Bronchial epithelial cell (primary cell): ENCODE data around the gene RGSL1. TPM values are rescaled to one million over a fixed set of nuclear protein-coding genes. Genes with fewer than 3 reads are reported as not detected.

Source experiments
- DNase-seq: peaks from one replicate; pipeline ENCODE4 v3.0.0-alpha.2; 2010; ENCODE audit warnings: low read depth
- FAIRE-seq: peaks from 2 replicates; lab custom pipeline; 2011; peaks lifted over from hg19 to GRCh38; lab: Jason Lieb, UNC
- H3K27me3 ChIP-seq: 2 replicates; pipeline ENCODE4 v1.5.1; 2011; ENCODE audit warnings: low read length; ENCODE audit not compliant: control insufficient read depth, insufficient read depth
- H3K36me3 ChIP-seq: 2 replicates; pipeline ENCODE4 v1.5.1; 2011; ENCODE audit warnings: low read length; ENCODE audit not compliant: control insufficient read depth, insufficient read depth
- H3K4me3 ChIP-seq: 2 replicates; pipeline ENCODE4 v1.5.1; 2011; ENCODE audit warnings: mild to moderate bottlenecking, low read depth, low read length, control low read depth
- total RNA-seq: library from RNA; depleted of rRNA; stranded (reverse); fragments of >200 nt; gene quantifications from 2 replicates; pipeline ENCODE4 v1.2.1, GENCODE V29; 2014
- TF ChIP-seq, protein P1 (sequence below): IDR thresholded peaks from 2 replicates; pipeline ENCODE4 v1.5.1; 2011; ENCODE audit warnings: mild to moderate bottlenecking, moderate library complexity, low read length, control low read depth, inconsistent platforms; ENCODE audit not compliant: insufficient read depth, severe bottlenecking

The RGSL1 gene
- total RNA-seq, 1 donor from 2014 or later: not detected

DNA sequence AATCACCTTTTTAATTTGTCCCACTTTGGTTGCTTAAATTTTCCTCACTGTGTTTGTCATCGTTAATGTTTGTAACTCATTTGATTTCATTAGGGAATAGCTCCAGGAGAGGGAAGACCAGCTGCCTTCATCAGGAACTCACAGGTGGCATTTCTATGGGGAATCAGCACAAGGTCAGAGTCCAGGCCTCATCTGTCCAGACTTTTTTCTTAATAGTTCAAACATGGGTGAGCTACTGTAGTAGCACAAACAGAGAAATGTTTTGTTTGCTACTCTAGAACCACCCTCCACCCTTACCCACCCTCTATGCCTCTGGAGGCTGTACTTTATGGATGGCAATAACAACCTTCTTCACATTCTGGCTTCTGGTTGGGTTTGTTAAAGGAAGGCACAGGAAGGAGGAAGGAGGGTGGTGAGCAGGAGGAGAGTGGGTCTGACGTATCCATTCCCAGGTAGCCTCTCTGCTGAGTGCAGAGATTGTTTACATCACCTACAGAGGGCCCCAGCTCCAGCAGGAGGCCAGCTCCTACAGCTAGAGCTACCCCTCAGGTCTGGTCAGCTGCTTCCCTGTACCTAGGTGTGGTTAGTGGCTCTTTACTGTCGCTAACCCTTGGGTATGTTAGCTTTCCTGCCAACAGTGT is 41.4 kb upstream of the RGSL1 start:
- Histone ChIP-seq H3K36me3 (no peaks in the 10 kb centered on the region), H3K4me3 (no peak overlapping the region), H3K27me3 (no peaks in the 10 kb centered on the region)
- FAIRE-seq (no peak), DNase-seq (no peak)
- TF ChIP-seq, protein P1, sequence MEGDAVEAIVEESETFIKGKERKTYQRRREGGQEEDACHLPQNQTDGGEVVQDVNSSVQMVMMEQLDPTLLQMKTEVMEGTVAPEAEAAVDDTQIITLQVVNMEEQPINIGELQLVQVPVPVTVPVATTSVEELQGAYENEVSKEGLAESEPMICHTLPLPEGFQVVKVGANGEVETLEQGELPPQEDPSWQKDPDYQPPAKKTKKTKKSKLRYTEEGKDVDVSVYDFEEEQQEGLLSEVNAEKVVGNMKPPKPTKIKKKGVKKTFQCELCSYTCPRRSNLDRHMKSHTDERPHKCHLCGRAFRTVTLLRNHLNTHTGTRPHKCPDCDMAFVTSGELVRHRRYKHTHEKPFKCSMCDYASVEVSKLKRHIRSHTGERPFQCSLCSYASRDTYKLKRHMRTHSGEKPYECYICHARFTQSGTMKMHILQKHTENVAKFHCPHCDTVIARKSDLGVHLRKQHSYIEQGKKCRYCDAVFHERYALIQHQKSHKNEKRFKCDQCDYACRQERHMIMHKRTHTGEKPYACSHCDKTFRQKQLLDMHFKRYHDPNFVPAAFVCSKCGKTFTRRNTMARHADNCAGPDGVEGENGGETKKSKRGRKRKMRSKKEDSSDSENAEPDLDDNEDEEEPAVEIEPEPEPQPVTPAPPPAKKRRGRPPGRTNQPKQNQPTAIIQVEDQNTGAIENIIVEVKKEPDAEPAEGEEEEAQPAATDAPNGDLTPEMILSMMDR: no peak

DNA sequence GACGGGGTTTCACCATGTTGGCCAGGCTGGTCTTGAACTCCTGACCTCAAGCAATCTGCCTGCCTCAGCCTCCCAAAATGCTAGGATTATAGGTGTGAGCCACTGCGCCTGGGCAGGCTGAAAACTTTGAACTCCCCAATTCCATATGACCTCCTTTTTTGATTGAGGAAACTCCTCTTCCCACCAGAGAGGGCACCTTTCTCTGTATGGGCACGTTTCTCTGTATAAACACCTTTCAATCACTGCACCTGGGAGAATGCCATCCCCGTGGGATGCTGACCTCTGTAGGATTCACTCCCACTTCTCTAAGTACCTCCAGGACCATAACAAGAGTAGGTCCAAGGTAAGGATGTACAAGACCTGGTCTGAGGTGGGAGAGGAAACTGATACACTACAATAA is 39.8 kb upstream of the RGSL1 start:
- FAIRE-seq: no peak
- no peak for DNase-seq

DNA sequence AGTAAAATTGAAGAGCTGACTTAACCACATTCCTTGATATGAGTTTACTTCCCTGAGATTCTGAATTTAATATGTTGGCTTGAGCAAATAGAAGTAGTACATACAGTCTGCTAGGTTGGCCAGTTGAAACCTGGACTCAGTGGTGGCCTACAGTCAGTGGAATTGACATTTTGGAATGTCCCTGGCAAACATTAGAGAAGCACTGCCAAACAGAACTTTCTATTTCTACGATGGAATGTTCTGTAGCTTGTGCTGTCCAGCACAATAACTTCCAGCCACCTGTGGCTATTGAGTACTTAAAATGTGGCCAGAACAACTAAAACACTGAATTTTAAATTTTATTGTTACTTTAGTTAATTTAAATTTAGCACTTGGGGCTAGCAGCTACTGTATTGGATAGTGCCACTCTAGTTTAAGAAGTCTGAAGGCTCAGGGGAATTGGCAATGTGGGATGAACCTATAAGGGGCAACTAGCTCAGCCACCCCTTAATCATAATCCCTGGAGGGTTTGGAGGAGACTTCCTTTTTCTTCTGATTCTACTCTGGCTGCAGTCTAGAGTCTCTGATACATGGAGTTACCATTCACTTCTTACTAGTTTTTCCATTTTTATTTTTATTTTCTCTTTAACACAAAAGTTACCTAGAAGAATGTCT is 39.2 kb upstream of the RGSL1 start:
- H3K36me3 ChIP-seq: no peaks in the 10 kb centered on the region
- H3K4me3 ChIP-seq: no peak overlapping the region
- DNase-seq (no peak), FAIRE-seq (no peak)
- TF ChIP-seq, protein P1: no peak
- H3K27me3 ChIP-seq: no peaks in the 10 kb centered on the region

More for the DNA sequence above, 39.8 kb upstream of the RGSL1 start:
- no peaks in the 10 kb centered on the region for H3K36me3 ChIP-seq
- no peaks in the 10 kb centered on the region for H3K27me3 ChIP-seq
- H3K4me3 ChIP-seq: no peak overlapping the region
- TF ChIP-seq, protein P1: no peak

DNA sequence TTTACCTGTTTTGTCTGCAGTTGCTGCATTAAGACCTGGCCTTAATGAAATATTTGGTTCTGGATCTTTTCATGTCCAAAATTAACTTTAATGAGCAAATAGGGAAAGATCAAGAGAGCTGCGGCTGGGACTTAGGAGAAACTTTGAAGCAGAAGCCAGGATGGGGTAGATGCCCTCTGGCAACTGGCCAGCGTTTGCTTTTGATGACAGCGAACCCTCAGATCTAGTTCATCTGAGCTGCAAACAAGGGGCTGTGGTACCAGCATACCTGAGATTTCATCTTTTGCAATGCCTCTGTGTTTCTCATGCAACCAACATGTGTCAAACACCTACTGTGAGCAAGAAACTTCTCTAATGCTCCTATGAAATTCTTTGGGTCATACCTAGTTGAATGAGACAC is 36.5 kb upstream of the RGSL1 start:
- no peak overlapping the region for H3K4me3 ChIP-seq
- no peaks in the 10 kb centered on the region for H3K27me3 ChIP-seq
- TF ChIP-seq, protein P1: no peak
- FAIRE-seq (no peak), DNase-seq (no peak)
- no peaks in the 10 kb centered on the region for H3K36me3 ChIP-seq

DNA sequence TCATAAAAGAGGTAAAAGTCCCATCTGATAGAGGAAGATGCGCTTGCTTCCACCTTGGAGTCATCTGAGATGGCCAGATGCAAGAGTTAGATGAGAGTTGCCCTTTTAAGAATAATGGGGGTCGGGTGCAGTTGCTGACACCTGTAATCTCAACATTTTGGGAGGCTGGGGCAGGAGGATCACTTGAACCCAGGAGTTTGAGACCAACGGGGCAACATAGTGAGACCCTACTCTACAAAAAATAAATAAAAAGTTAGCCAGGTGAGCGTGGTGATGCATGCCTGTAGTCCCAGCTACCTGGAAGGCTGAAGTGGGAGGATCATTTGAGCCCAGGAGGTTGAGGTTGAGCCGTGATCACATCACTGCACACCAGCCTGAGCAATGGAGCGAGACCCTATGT is 36.0 kb upstream of the RGSL1 start:
- Histone ChIP-seq H3K4me3 (no peak overlapping the region), H3K36me3 (no peaks in the 10 kb centered on the region), H3K27me3 (no peaks in the 10 kb centered on the region)
- DNase-seq (no peak), FAIRE-seq (no peak)
- TF ChIP-seq, protein P1: no peak
